Keratinocyte (primary cell): ENCODE data around the gene MVP.

Experiments
- EZH2 ChIP-seq: IDR thresholded peaks from one replicate; pipeline ENCODE4 v1.6.1; 2012; ENCODE audit warnings: inconsistent platforms, mild to moderate bottlenecking, low read length, moderate library complexity
- TF ChIP-seq, protein P1 (sequence below), 3 experiments: IDR thresholded peaks in 1 of 3; conservative IDR thresholded peaks in 1 of 3; optimal IDR thresholded peaks in 1 of 3; 2 replicates in 2 of 3; 3 replicates in 1 of 3; pipeline versions ENCODE3 to v1.5.1; 2011; ENCODE audit warnings: low read length in 3 of 3, mild to moderate bottlenecking in 3 of 3, moderate library complexity in 2 of 3, control low read depth in 1 of 3, inconsistent platforms in 1 of 3; ENCODE audit not compliant: insufficient read depth in 2 of 3; ENCODE audit errors: extremely low read depth in 1 of 3

DNA sequence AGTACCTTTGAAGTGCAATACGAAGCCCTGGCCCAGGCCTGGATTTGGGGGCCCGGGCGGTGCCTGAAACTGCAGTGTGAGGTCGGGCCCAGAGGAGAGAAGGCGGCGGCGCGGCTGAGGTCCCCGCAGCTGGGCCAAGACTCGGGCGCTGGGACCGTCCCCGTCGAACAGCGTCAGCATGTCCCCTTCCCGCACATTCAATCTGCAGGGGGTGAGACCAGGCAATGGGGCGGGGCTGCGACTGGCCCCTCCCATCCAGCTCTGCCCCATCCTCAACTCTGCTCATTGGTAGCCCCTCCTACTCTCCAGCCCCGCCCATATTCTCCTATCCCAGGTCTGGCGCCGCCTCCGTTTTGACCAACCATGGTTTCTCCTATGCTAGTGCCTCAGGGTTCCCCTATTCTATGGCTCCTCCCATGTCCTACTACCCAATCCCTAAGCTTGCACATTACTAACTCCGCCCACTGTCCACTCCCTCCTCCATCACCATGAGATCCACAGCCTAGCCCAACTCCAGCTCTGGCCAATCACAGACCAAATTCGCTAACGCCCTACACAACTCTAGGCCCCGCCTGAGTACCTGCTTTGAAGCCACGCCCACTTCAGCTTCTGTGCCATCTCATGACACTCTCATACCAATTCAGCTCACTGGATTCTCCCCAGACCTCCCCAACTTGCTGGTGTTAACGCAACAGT is 57.2 kb downstream of the MVP start:
- TF ChIP-seq, protein P1, sequence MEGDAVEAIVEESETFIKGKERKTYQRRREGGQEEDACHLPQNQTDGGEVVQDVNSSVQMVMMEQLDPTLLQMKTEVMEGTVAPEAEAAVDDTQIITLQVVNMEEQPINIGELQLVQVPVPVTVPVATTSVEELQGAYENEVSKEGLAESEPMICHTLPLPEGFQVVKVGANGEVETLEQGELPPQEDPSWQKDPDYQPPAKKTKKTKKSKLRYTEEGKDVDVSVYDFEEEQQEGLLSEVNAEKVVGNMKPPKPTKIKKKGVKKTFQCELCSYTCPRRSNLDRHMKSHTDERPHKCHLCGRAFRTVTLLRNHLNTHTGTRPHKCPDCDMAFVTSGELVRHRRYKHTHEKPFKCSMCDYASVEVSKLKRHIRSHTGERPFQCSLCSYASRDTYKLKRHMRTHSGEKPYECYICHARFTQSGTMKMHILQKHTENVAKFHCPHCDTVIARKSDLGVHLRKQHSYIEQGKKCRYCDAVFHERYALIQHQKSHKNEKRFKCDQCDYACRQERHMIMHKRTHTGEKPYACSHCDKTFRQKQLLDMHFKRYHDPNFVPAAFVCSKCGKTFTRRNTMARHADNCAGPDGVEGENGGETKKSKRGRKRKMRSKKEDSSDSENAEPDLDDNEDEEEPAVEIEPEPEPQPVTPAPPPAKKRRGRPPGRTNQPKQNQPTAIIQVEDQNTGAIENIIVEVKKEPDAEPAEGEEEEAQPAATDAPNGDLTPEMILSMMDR (optimal IDR thresholded peaks at IDR 0.05 in 1 of 3, IDR thresholded peaks at IDR 0.05 in 1 of 3, conservative IDR thresholded peaks at IDR 0.05 in 1 of 3; ENCODE audit: extremely low read depth in 1 of 3, insufficient read depth in 2 of 3, low read length in 3 of 3), result no peak
- TF ChIP-seq EZH2, result no peak
